GM21367 (cell line): Measurements from ENCODE around the gene SH2D1A.

ENCODE experiments used
- ATAC-seq: cut with Tn5 transposase; IDR thresholded peaks from one replicate; pipeline ENCODE4 v1.9.1; 2021; ENCODE audit not compliant: unreplicated experiment

Gene SH2D1A

DNA sequence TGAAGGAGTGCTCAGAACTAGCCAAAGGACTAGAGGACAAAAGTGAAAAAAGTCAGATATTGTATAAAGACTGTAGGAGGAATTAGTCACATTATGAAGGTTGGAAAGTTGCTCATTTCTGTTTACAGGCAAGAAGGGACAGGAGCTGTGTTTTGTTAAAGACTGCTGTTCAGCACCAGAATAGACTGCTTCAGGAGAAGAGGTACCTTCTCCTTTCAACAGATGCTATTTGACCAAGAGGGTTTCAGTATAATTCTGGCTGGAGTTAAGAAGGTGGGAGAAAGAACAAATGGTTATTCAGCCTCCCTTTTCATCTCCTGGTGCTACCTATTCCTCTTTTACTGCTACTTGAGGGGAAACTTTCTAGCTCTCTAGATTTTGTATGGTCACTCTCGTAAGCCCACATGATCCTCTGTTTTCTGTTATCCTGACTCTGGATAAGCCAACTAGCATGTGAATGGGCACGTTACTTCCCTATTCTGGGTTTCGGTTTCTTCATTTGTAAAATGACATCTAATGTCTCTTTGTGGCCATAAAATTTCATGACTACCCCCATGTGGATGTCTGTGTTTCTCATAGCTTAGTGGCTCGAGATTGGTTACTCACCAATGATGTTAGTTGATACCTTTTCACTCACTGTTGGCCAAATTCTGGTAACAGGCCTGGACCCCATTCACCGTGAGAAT lies 68.9 kb downstream of the SH2D1A start:
- ATAC-seq: no peak

DNA sequence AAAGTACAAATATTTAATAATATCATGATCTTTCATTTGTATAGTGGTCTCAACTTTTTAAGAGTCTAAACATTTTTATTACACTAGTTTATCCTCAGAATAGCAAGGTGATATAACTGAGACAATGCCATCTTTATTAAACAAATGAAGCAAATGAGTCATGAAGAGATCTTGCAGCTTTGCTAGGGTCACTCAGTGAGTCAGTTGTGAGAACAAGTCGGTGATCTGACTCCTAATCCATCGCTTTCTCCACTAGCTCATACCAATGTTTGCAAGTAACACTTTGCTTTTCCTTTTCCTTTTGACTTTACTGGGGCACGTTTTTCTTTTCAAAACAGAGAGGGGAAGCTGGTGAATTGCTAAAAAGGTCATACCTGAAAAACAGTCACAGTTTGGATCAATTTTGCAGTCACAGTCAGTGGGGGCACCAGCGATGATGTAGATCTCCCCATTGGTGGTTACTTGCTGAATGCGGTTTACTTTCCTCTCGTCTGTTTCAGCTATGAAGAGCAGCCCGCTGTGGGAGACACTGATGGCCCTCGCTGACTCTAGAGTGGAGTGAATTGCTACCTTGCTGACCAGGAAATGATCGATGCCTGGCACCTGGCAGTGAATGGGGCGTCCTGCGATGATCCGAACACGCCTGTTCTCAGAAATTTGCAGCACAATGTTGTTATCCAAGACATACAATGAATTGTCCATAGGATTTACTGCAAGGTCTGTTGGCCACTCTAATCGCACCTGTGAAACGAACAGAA lies 75.7 kb downstream of the SH2D1A start:
- ATAC-seq: no peak
